BJ (cell line): ENCODE measurements around the gene OR4B1. TPM values are rescaled to one million over a fixed set of nuclear protein-coding genes. Genes with fewer than 3 reads are reported as not detected.
A peak's percentile ranks its signal among the peaks of the same experiment; 100 is the strongest.

ENCODE experiments used
- CTCF ChIA-PET: fragments of 350-600 bp; formaldehyde crosslinking; extraction: SDS; loops from one replicate; lab custom pipeline; 2021; ENCODE audit warnings: antibody characterized with exemption, inconsistent platforms; lab: Yijun Ruan, JAX
- POLR2A ChIA-PET: fragments of 300-600 bp; sonication (Branson Sonifier 250); formaldehyde crosslinking; extraction: SDS; loops from one replicate; lab custom pipeline; 2021; ENCODE audit warnings: antibody characterized with exemption; lab: Charles Lee
- DNase-seq: peaks from one replicate; pipeline ENCODE4 v3.0.0-alpha.2; 2011; ENCODE audit warnings: low read depth
- H3K27me3 ChIP-seq: 2 replicates; pipeline ENCODE4 v1.6.0; 2011; ENCODE audit warnings: low read length; ENCODE audit not compliant: control insufficient read depth, insufficient read depth
- H3K36me3 ChIP-seq: 2 replicates; pipeline ENCODE4 v1.5.1; 2011; ENCODE audit warnings: low read length; ENCODE audit not compliant: control insufficient read depth, insufficient read depth
- H3K4me3 ChIP-seq: 2 replicates; pipeline ENCODE4 v1.5.1; 2011; ENCODE audit warnings: low read depth, mild to moderate bottlenecking, control low read depth, low read length
- CTCF ChIP-seq: IDR thresholded peaks from 2 replicates; pipeline ENCODE4 v1.5.1; 2011; ENCODE audit warnings: low read depth, mild to moderate bottlenecking, control low read depth, inconsistent platforms, low read length, moderate library complexity; ENCODE audit not compliant: insufficient read depth
- polyA plus RNA-seq: library from polyadenylated mRNA; depleted of rRNA; stranded (reverse); fragments of >200 nt; gene quantifications from 2 replicates; pipeline ENCODE4 v1.2.3, GENCODE V29; 2011

Gene OR4B1
- polyA plus RNA-seq, 1 experiment = not detected

DNA sequence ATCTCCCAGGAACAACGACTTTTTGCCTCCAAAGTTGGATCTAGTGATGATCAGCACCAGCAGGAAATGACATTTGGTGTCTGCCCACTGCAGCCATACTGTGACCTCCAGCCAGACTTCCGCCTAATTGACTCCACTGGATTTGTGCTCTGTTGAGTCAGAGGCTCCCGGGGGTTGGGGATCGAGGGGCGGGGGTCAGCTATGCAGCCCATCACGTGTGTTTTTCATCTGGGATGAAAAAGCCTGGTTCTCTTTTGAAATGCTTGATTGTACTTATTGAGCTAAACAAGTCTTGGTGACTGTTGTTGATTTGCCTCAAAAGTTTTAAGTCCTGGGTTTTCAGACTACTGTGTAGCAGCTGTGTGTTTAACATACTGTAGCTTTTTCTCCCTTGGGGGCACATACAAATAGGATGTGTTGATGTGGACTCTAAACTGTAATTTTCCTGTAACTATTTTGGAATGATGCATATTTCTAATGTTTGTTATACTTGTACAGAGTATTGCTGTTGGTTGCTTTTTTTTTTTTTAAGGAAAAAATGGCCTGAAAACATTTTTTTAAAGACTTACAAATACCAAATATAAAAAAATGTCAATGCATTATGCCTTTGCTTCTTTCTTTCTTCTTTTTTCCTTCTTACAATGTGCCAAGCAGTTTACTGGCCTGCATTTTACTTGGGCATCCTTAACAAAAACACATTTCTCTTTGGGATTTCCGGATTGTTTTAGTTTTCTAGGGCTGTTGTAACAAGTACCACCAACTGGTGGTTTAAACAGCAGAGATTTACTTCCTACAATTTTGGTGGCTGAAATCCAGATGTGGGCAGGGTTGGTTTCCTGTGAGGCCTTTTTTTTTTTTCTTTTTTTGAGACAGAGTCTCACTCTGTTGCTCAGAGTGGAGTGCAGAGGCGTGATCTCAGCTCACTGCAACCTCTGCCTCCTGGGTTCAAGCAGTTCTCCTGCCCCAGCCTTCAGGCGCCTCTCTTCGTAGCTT lies 46.1 kb upstream of the OR4B1 start:
- no peak for DNase-seq
- ChIA-PET CTCF (interaction anchor here (1.1 kb wide), 1 partner anchor 18 kb away, joined by 3 read pairs; no protein-coding TSS in a partner anchor), POLR2A (no interaction called here)
- H3K4me3 ChIP-seq = no peak overlapping the region
- no peaks in the 10 kb centered on the region for H3K27me3 ChIP-seq
- no peaks in the 10 kb centered on the region; the same call in 1 of the 2 replicates for H3K36me3 ChIP-seq
- no peak for TF ChIP-seq CTCF

- ChIA-PET CTCF (interaction anchor here (0.6 to 1.9 kb wide), 12 partner anchors 7 to 135 kb away, joined by 3 to 19 read pairs (median 3); no protein-coding TSS in a partner anchor), POLR2A (no interaction called here)
- Histone ChIP-seq H3K27me3 (no peaks in the 10 kb centered on the region), H3K36me3 (no peaks in the 10 kb centered on the region; the same call in 1 of the 2 replicates), H3K4me3 (no peak overlapping the region)
- DNase-seq = no peak
- peak; percentile 99 for TF ChIP-seq CTCF
Observed at GRCh38 chr11:48172818-48173609, 43.6 kb upstream of the OR4B1 start.

DNA sequence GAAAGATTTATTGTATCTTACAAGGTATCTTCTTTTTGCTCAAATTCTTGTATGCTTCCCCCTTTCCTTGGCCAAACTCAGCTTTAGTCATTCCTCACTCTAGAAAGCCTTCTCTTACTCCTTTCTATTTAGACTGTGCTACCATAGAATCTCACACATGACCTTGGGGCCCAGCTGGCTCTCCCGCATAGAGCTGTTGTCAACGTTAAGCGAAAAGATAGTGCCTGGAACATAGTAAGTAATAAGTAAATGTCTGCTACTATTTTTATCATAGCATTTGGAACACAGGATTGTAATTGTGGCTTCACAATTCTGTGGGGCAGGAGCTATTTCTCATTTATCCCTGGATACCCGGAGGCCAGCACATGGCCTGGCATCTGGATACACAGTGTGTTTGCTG lies 38.9 kb upstream of the OR4B1 start:
- Histone ChIP-seq H3K4me3 (no peak overlapping the region), H3K27me3 (no peaks in the 10 kb centered on the region), H3K36me3 (no peaks in the 10 kb centered on the region)
- no peak for DNase-seq
- CTCF ChIA-PET = no interaction called here
- POLR2A ChIA-PET = no interaction called here
- no peak for TF ChIP-seq CTCF

GRCh38 chr11:48180627-48181026 lies 36.0 kb upstream of the OR4B1 start:
- CTCF ChIA-PET = interaction anchor here (1.2 kb wide), 1 partner anchor 9 kb away, joined by 3 read pairs; no protein-coding TSS in a partner anchor
- Histone ChIP-seq H3K4me3 (no peak overlapping the region), H3K27me3 (no peaks in the 10 kb centered on the region), H3K36me3 (no peaks in the 10 kb centered on the region)
- no peak for TF ChIP-seq CTCF
- POLR2A ChIA-PET = no interaction called here
- no peak for DNase-seq
